Right lung (tissue), 5 donors: ENCODE data around the gene ITGB5. TPM values are rescaled to one million over a fixed set of nuclear protein-coding genes. Genes with fewer than 3 reads are reported as not detected.

Experiments used
- DNase-seq, 2 donors: peaks; one replicate each; pipeline ENCODE4 v3.0.0-alpha.2; 2013
- polyA plus RNA-seq, 5 donors: library from polyadenylated mRNA; unstranded; fragments of 120-200 nt; gene quantifications; one replicate each; pipeline versions ENCODE4 v1.2.1 to v1.2.3, GENCODE V29; 2013; ENCODE audit warnings: inconsistent platforms in 1 of 5, low replicate concordance in 1 of 5; ENCODE audit not compliant: insufficient read length in 5 of 5, insufficient read depth in 1 of 5

ITGB5 gene
- polyA plus RNA-seq, 5 donors: 45.8 to 65.5 (median 58.0) TPM

DNA sequence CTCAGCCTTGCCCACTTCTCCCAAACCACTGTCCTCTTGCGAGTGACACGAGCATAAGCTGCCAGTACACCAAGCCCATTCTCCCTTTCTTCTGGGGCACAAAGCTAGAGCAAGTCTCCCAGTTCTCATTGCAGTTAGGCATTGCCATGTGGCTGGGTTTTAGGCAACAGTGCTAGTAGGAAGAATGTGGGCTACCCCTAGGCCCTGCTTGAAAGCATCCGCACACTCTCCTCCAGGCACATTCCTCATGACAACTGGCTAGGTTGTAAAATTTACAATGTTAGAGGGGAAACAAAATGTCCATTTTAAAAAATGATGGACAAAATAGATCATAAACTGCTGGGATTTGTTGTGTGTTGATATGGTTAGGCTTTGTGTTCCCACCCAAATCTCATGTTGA lies 19.7 kb downstream of the ITGB5 start:
- DNase-seq: no peak

DNA sequence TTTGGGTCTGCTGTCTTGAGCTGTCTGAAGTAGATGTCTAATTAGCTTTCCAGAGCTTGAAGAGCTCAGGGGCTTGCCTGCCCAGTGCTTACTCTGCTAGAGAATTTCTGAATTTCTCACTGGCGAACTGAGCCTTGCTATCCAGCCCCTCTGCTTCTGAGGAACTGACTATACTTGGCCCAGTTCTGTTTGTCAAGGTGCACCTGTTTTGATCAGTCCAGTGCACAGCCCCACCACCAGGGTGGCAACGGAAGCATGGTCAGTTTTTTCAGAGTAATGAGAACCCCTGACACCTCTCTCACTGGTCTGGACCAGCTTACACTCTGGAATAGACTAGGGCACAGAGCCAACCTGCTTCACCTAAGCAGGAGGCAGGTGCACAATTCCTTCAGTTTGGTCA lies 25.2 kb downstream of the ITGB5 start:
- DNase-seq: no peak

DNA sequence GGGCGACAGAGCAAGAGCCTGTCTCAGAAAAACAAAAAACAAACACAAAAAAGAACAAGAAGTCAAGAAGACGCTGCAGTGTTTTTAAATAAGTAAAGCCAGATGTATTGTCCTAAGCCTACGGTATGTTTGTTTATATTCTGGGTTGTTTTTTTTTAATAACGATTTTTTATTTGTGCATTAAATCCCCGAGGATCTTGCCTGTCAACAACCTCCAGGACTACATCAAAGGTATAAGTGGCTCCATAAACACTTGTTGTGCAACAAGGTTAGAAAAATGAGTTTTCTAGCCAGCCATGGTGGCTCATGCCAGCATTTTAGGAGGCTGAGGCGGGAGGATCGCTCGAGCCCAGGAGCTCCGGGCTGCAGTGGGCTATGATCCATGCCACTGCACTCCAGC lies 26.1 kb downstream of the ITGB5 start:
- DNase-seq: no peak

DNA sequence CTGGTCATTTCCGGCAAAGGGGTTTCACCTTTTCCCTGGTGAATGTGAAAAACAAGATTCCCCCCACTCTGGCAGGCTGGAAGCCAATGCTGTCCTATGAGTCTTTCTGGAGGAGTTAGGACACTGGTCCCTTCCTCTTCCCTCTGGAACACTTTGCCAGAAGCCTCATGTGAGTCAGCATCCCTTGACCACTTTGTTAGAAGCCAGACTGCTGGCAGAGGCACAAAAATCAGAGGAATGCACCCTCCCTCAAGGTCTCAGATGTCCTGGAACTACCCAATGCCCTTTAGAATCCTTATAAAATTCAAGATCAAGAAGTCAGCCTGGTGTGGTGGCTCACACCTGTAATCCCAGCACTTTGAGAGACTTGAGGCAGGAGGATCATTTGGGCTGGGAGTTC lies 26.6 kb downstream of the ITGB5 start:
- DNase-seq: no peak

DNA sequence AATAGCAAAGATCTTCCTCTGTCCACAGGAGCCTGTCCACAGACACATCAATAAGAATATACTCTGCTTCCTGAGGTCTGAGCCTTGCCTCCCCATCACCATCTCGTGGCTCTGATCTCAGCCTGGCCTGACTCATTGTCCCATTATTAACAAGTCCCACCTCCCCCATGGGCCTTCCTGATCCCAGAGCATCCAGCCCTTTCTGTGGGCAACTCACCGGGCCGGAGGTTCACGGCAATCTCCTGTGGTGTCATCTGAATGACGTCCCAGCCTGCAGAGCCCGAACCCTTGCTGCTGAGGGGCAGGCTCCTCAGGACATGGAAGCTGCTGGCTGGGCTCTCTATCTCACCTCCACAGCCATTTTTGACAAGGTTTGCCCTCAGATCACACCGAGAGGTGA lies 28.1 kb downstream of the ITGB5 start:
- DNase-seq: no peak

DNA sequence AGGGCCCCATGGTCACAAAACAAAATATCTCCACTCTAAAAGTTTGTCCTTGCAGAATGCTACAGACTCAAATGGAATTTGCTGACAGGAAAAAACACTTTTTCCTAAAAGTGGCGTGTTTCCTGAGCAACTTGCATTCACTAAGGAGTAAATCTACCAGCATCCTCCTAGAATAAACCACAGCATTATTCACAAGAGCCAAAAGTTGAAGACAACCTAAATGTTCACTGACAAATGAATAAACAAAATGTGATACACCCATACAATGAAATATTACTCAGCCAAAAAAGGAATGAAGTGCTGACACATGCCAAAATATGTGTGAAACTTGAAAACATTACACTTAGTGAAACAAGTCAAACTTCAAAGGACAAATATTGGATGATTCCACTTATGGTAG lies 28.9 kb downstream of the ITGB5 start:
- no peak for DNase-seq

DNA sequence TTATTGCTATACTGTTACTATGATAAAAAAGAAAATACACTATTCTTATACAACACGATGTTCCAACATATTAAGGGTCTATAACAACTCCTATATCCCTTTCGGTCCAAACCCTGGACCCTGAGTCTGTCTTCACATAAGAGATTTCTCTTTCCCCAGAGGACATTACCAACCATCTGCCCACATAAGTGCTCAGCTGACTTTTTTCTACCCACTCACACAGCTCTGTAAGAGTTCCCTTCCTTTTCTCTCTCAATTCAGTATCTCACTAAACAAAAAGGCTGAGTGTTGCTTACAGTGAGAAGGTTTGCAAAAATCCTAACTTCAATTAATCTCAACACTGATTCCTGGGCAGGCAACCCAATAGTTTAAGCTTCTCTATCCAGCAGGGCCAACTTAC lies 30.5 kb downstream of the ITGB5 start:
- DNase-seq: no peak

DNA sequence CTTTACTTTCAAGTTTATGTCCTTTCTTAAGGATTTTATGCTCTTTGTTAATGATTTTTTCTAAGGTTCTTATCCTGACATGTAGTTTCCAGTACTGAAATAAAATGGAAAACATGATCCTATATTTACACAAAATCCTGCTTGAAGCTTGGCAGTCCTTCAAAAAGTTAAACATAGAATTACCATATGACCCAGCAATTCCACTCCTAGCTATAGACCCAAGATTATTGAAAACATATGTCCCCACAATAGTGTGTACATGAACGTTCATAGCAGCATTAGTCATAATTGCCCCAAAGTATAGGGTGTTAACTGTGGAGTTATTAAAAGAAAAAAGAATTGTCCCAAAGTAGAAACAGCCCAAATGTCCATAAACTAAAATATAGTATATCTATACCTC lies 33.2 kb downstream of the ITGB5 start:
- no peak for DNase-seq

DNA sequence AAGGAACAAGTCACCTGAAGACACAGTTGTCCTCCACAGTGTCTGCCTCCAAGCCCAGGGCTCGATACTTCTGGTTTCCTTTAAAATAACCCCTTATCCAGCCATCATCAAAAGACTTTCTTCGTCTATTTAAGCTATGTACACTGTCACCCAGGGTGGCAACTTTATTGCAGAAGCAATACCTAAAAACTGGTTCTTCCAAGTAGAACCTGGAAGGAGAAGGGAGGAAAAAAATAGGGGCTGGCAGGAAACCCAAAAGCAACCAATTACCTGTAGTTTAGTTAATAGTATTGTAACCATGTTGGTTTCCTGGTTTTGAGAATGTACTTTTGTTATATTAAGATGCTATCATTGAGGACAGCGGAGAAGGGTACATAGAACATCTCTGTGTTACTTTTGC lies 33.7 kb downstream of the ITGB5 start:
- DNase-seq: no peak

DNA sequence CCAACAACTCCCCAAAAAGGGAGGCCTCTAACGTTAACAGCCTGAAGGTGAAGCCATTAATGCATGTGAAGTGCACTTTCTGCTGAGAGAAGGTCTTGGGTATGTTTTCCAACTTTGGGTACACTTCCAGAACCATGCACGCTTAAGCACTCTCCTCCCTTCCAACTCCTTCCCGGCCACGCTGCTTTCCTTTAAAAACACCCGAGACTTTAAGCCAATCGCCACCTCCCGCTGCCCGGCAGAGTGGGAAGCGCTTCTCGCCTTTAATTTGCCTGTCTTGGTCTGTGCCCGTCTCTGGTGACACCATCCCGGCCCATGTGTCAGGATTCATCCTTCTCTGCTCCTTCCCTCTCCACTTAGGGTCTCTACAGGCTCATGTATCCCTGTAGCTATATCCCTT lies 35.3 kb downstream of the ITGB5 start:
- no peak for DNase-seq

DNA sequence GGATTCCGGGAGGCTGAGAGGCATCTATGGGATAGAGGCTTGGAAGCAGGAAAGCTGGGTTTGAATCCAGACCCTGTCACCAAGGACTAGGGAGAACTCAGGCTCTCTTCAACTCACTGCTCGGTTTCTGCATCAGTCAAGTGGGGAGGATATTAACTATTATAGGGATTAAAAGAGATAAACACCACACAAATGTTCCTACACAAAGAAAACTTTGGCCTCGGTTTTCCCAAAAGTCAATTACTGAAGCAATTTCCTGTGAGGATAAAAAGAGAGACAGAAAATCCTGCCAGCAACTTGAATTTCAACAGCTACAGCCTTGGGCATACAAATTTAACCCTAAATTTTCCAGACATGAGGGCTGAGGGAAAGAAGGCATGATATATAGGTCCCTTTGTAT lies 36.0 kb downstream of the ITGB5 start:
- peak; percentile 39 to 64 for DNase-seq

DNA sequence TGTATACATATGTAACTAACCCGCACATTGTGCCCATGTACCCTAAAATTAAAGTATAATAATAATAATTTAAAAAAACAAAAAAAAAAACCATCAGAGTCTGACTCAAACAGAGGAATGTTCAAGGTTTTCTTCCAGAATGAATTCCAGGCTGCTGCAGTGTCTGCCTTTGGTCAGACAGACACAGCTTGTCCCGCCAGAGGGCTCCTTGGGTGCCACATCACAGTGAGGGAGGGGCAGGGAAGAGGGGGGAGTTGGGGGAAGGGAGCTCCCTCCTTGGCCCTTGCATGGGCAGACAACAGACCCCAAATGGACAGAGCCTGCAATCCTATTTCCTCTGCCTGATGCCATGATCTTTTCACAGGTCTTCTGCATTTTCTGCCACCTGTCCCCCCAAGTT lies 36.5 kb downstream of the ITGB5 start:
- no peak for DNase-seq

DNA sequence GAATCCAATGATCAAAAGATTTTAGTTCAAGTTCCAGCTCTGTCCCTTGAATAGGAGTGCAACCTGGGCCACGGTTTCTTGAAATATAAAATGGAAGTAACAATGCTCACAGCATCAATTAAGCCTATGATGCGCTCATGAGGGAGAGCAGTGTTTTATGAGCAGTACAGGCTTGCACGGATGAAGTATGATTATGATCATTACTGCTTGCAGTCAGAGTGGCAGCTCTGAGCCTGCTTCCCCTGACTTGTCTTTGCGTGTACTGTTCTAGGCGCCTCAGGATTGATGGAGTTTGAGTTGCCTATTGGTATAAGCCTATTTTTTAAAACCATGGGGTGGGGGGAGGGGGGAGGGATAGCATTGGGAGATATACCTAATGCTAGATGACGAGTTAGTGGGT lies 37.0 kb downstream of the ITGB5 start:
- no peak for DNase-seq

DNA sequence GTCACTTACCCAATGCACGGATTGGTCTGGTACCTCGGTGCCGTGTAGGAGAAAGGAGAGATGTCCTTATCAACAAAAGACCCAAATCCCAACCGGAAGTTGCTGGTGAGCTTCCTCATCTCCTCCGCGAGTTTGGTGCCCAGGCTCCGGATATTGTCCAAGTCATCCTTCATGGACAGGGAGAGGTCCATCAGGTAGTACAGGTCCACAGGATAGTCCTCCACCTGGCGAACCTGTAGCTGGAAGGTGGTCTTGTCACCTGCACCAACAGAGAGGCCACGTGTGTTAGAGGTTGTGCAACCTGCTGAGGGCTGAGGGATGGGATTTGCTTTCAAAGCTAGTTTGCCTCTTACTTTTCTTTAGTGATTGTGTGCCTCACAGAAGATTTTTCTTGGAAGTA lies 38.9 kb downstream of the ITGB5 start:
- no peak for DNase-seq

DNA sequence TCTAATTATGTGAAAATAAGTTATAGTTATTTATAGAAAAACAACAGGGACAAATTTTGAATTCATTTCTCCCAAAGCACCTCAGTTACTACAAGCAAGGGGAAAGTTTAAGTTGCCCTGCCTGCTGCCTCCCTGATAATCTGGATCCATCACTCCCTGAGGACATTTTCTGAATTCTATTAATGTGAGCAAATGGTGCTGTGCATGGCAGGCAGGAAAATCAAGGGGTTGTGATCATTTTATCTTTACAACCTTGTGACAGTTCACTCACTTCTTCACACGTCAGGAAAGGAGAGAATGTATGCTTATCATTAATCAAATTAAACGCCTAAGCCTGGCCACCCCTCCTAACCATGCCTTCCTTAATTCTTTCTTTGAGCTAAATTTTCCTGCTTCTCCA lies 39.3 kb downstream of the ITGB5 start:
- DNase-seq: no peak

DNA sequence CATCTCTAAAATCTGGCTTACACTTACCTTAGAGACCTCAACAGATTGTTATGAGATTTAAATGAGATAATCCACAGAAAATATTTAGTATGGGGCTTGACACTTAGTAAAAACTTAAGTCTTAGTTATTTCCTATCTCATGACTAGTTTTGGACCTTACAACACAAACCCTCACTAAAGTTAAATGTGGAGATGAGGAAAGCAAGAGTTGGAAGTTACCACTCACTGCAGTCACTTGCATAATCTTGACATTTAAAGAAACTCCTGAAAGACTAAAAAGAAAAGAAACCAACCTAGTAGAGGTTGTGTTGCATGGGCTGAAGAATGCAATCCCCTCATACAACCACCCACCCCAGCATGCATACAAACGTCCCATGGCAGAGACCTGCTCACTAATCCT lies 40.1 kb downstream of the ITGB5 start:
- no peak for DNase-seq

DNA sequence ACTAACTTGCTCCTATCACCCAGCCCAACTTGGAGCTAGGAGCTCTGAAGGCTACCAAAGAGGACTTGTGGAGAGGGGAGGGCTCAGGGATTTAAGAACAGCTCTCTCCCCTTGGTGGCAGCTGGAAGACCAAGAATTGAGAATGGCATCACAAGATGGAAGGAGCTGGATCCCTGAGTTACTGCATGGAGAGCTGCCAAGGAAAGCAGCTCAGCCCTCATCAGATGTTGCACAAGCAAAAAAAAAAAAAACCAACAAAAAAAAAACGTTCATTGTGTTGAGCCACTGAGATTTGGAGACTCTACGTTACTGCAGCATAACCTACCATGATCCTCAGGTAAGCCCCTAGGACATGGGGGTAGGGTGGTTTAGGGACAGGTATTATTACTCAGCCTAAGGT lies 41.0 kb downstream of the ITGB5 start:
- DNase-seq: no peak

DNA sequence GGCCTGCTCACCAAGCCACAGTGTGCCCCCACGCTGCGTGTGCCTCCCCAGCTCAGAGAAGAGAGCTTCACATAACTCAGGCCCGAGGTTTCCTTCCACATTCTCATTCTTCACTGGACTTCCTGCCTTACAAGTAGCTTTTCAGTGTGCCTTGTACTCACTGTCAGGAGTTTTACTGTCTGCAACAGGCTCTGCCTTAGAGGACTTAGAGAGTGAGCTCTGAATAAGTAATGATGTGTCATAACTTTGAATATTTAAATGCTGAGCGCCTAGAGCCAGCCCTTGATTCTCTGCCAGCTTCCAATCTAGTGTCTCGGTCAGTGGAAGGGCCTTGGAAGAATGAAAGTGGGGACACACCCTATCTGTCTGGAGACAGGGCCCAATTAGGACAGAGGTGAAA lies 41.8 kb downstream of the ITGB5 start:
- DNase-seq: peak in 1 of 2 donors; percentile 41

DNA sequence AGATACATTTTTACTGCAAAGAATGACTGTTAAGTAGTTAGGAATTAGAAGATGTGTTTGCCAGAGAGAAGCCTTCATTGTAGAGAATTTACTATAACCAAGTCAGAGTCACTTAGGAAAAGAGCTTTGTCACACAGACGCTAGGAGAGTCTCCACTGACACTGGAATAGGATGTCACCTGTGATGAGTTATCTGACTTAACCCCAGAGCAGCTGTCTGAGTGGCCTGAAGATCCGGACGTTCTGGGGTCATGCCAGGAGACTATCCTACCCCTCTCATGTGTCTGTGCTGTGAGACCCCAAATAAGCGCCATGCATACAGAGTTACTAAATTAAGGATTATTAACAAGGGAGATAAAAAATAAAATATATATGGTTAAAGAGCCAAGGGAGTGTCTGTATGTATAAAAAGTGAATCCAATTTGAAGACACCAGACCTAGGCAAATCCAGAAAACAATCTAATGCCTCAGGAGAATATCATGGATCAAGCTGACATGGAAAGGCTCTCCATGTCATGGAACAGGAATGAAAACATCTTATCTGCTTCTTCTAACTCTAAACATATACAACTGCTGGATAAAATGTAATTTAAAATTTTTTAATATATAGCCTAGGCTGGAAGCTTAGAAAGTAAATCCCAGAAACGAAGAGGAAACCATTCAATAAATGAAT lies 43.5 kb downstream of the ITGB5 start:
- no peak for DNase-seq

DNA sequence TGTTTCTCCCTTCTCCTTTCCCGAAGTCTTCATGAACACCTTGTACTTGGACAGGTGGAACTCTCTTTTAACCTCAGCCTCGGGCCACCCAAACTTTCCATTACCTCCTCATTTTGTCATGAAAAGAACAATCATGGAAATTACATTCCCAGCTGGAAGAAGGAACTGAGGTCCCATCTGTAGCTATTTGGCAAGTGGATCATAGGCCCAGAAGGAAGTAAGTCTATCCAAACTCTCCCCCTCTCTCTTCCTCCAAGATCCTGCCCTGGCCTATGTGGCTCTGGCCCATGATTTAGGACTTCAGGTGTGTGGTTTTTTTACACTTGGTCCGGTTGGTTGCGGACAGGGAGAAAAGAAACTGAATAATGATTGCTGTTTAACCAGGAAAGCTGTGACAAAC lies 44.1 kb downstream of the ITGB5 start:
- DNase-seq: no peak

DNA sequence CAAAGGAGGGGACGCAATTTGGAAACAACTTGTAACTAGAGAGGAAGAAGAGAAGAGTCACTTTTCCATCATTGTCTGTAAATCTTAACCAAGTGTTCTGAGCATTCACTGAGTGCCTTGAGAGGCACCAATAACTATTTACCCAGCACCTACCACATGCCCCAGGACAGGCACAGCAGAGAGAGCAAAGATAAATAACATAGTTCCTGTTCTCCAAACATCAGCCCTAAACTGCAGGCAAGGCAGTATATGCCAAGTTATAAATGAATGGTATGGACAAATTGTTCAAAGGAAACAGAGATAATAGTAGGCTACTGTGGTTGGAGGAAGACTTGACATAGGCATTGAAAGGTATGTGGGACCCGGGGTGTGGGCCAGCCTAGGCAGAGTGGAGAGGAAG lies 45.6 kb downstream of the ITGB5 start:
- no peak for DNase-seq

DNA sequence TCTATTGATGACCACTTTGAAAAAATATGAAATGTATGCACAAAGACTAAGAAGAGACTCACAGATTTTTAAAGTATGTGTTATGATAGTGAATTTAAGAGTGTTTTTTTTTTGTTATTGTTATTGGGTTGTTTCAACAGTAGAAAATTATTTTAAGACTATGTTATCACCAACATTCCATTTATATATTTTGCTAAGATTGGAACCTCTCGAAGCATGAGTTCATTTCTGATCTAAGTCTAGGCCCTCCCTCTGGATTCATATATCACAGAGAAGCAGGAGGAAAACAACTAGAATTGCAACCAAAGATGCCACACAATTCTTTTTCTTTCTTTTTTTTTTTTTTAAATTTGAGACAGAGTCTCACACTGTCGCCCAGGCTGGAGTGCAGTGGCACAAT lies 46.8 kb downstream of the ITGB5 start:
- DNase-seq: no peak

DNA sequence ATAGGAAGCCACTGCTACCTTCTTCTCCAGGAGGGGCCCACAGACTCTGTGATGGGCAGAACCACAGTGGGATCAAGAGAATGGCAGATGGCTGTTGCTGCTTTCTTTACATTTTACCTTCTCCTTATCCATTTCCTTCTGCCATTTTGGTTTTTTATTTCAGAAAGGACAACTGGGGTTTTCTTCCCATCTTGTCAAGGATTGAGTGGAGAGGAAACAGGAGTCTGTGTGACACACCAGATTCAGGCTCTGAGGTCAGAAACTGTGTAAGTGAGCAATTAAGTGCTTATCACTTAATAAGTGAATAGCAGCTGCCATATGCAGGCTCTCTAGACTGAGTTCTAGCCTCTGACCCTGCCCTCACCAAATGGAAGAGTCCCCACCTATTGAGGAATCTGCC lies 47.3 kb downstream of the ITGB5 start:
- no peak for DNase-seq

DNA sequence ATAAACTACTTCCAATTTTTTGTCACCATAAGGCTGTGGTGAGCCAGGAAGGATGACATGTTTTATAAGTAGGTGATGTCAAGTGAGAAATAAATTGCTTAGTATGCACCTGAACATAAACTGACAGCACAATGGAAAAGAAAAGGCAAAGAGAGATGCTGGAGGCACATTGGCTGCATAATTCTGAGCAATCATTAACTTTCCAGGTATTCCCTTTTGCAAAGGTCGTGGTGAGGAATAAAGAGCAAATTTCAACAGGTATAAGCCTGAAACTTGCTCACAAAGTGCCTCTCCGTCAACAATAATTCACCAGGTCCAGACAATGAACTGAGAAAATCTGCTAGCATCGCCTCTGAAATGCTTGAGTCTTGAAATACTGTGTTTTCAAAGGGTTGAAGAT lies 48.2 kb downstream of the ITGB5 start:
- DNase-seq: no peak

DNA sequence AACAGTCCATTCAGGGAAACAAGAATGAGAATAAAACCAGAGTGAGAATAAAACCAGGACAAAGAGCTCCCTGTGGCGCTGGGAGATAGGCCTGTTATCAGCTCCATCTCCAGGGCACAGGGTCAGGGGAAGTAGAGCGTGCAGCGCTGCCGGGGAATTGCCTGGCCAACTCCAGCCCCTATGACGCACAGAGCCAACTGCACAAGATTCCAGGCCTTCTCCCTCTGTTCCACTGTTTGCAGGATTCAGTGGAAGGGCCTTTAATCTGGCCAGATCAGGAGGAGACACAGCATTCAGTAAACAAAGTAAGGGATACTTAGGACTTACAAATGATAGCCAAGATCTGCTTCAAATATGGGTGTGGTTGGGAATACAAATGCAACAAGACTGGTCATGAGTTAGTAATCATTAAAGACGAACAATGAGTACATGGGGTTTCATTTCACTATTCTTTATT lies 49.4 kb downstream of the ITGB5 start:
- DNase-seq: no peak
